ENCODE measurements around the gene FLT3.
"Not testable (repeated sequence)": the region's sequence is repeated elsewhere in the genome, so short reads cannot be mapped to it uniquely, and the experiment has no call there.

FLT3 gene

GRCh38 chr13:27972478-27972820, 127.9 kb downstream of the FLT3 start:
- DNase-seq (ENCODE audit: low spot score), result no peak

- no peak for DNase-seq (ENCODE audit: low spot score)
These were observed 128.4 kb downstream of the FLT3 start for GRCh38 chr13:27971776-27972477.

GRCh38 chr13:27971236-27971645, 129.1 kb downstream of the FLT3 start:
- no peak for DNase-seq (ENCODE audit: low spot score)

- no peak for DNase-seq (ENCODE audit: low spot score)
These were observed 129.8 kb downstream of the FLT3 start for GRCh38 chr13:27970382-27971235.

- DNase-seq (ENCODE audit: low spot score), result no peak
These were observed 130.5 kb downstream of the FLT3 start for GRCh38 chr13:27969866-27970229.

- no peak for DNase-seq (ENCODE audit: low spot score)
These were observed 131.1 kb downstream of the FLT3 start, which contains the start of gene CDX2 for GRCh38 chr13:27969082-27969865. Gene CDX2 (minus strand): TSS chr13:27969315. CDS start chr13:27969006, 309 bp downstream.

GRCh38 chr13:27968316-27969081, 131.9 kb downstream of the FLT3 start:
- no peak for DNase-seq (ENCODE audit: low spot score)

GRCh38 chr13:27967736-27968315, 132.6 kb downstream of the FLT3 start:
- no peak for DNase-seq (ENCODE audit: low spot score)

GRCh38 chr13:27967203-27967735, 133.1 kb downstream of the FLT3 start:
- DNase-seq (ENCODE audit: low spot score), result peak; percentile 13

GRCh38 chr13:27966641-27967202, 133.7 kb downstream of the FLT3 start:
- DNase-seq (ENCODE audit: low spot score), result no peak

GRCh38 chr13:27965740-27966640, 134.4 kb downstream of the FLT3 start:
- DNase-seq (ENCODE audit: low spot score), result no peak

GRCh38 chr13:27965343-27965739, 135.0 kb downstream of the FLT3 start:
- DNase-seq (ENCODE audit: low spot score), result no peak

GRCh38 chr13:27964741-27965323, 135.5 kb downstream of the FLT3 start:
- DNase-seq (ENCODE audit: low spot score), result no peak

GRCh38 chr13:27964206-27964605, 136.2 kb downstream of the FLT3 start:
- DNase-seq (ENCODE audit: low spot score), result not testable (repeated sequence)

- DNase-seq (ENCODE audit: low spot score), result no peak
These were observed 136.9 kb downstream of the FLT3 start for GRCh38 chr13:27963491-27963890.

GRCh38 chr13:27962982-27963381, 137.4 kb downstream of the FLT3 start:
- no peak for DNase-seq (ENCODE audit: low spot score)

GRCh38 chr13:27962128-27962841, 138.1 kb downstream of the FLT3 start:
- no peak for DNase-seq (ENCODE audit: low spot score)

- DNase-seq (ENCODE audit: low spot score), result no peak
These were observed 138.9 kb downstream of the FLT3 start for GRCh38 chr13:27961227-27962085.
